ENCODE measurements around the gene RAB25. TPM values are rescaled to one million over a fixed set of nuclear protein-coding genes. Genes with fewer than 3 reads are reported as not detected.
A peak's percentile ranks its signal among the peaks of the same experiment; 100 is the strongest.

RAB25 gene
- total RNA-seq, 1 donor from 2014 or later, result not detected

DNA sequence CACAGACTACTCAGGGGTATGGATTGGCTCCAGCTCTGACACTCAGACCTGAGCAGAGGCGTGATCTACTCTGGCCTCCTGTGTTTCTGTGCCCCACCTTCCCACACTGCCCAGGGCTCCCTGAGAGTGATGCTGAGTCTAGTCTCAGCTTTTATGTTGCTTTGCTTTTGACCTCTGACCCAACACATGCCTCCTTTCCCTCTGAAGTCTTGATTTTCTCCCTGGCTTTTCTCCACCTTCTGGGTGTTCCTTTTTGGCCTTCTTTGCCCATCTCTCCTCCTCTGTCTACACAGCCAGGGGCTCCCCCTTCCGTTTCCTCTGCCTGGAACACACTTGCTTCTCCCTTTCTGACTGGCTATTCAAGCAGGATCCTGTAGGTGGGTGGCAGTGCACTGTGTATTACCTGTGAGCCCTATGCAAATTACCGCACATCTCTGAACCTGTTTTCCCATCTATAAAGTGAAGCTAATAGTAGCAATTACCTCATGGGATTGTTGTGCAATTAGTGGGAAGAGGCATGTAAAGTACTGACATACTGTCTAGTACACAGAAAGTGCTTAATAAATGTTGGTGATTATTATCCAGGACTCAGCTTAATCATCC, 35.0 kb downstream of the RAB25 start:
- Histone ChIP-seq H3K36me3 (no peaks in the 10 kb centered on the region), H3K27ac (peak overlapping the region; percentile 93 to 96), H3K4me3 (no peak overlapping the region), H3K4me1 (peaks cover 12 to 19% of the 10 kb centered on the region in 2 donors), H3K27me3 (no peaks in the 10 kb centered on the region), H3K9me3 (no peaks in the 10 kb centered on the region)
- intact Hi-C loops (cut with DNase I), result loop anchor here (1.0 to 5.0 kb wide), 3 partner anchors 34 to 116 kb away; partner anchors contain the start of gene PMF1
- TF ChIP-seq, protein P1, sequence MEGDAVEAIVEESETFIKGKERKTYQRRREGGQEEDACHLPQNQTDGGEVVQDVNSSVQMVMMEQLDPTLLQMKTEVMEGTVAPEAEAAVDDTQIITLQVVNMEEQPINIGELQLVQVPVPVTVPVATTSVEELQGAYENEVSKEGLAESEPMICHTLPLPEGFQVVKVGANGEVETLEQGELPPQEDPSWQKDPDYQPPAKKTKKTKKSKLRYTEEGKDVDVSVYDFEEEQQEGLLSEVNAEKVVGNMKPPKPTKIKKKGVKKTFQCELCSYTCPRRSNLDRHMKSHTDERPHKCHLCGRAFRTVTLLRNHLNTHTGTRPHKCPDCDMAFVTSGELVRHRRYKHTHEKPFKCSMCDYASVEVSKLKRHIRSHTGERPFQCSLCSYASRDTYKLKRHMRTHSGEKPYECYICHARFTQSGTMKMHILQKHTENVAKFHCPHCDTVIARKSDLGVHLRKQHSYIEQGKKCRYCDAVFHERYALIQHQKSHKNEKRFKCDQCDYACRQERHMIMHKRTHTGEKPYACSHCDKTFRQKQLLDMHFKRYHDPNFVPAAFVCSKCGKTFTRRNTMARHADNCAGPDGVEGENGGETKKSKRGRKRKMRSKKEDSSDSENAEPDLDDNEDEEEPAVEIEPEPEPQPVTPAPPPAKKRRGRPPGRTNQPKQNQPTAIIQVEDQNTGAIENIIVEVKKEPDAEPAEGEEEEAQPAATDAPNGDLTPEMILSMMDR (IDR thresholded peaks at IDR 0.05), result no peak
- DNase-seq (ENCODE audit: low spot score in 2 of 2), result no peak

DNA sequence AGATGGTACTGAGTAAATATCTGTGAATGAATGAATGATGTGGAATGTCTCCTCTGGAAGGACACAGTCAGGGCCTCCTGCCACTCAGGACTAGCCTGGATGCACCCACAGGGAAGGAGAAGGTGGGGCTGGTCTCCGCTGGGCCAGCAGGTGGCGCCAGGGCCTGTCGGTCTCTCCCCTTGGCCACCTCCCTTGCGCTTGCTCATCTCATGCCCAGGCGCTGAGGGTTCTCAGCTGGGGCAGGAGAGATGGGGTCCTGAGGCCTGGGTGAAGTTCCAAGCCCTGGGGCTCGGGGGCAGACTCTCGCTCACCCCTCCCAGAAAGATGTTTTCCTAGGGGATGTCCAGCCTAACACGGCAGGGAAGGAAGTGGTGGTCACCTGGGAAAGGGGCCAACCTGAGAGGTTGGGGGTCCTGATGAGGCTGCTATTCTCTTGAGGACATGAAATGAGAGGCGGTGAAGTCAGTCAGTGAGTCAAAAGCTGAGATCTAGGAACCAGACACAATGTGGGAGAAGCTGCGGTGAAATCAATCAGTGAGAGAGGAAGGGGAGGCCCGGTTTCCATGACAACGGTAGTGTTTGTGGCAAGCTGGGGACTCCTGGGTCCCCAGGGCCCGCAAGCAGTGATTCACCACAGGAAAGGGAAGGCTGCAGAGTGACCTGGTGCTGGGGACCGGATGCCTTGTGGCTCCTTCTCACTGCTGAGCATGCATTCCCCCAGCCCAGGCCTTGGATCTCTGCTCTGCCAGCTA, 35.9 kb downstream of the RAB25 start:
- Histone ChIP-seq H3K4me3 (peak overlapping the region; percentile 30 to 32), H3K9me3 (no peaks in the 10 kb centered on the region), H3K27ac (peak overlapping the region; percentile 93 to 96), H3K27me3 (no peaks in the 10 kb centered on the region), H3K36me3 (no peaks in the 10 kb centered on the region), H3K4me1 (peaks cover 13 to 25% of the 10 kb centered on the region in 2 donors)
- peak; percentile 76 to 96 for DNase-seq (ENCODE audit: low spot score in 2 of 2)
- intact Hi-C loops (cut with DNase I), result loop anchor here (1.0 to 5.0 kb wide), 4 partner anchors 18 to 115 kb away; partner anchors contain the start of gene PMF1
- TF ChIP-seq, protein P1 (IDR thresholded peaks at IDR 0.05), result peak; percentile 96 to 99 (median 99)

GRCh38 chr1:156097499-156098178, 36.7 kb downstream of the RAB25 start:
- Histone ChIP-seq H3K27me3 (no peaks in the 10 kb centered on the region), H3K4me1 (peaks cover 20 to 33% of the 10 kb centered on the region in 2 donors), H3K36me3 (no peaks in the 10 kb centered on the region), H3K4me3 (no peak overlapping the region), H3K9me3 (no peaks in the 10 kb centered on the region), H3K27ac (peak overlapping the region; percentile 93 to 96)
- intact Hi-C loops (cut with DNase I), result loop anchor here (1.0 to 5.0 kb wide), 3 partner anchors 18 to 115 kb away; partner anchors contain the start of gene PMF1
- DNase-seq (ENCODE audit: low spot score in 2 of 2), result no peak
- TF ChIP-seq, protein P1 (IDR thresholded peaks at IDR 0.05), result no peak

DNA sequence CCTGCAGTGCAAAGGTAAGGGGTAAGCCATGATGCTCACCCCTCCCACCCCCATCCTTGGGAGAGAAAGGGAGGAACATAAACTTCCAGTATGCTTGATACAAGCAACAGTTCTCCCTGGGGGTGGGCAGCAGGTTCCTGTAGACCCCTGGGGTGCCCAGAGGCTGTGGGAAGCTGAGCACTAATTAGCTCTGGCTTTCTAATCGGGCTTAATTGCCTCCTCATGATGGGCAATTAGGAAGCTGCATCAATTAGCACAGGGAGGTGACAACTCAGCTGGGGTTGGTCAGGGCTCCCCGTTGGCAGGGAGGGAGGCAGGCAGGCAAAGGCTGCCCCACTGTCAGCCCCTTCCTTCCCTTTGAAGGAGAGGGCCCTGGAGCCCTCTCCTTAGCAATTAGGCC, 37.8 kb downstream of the RAB25 start:
- DNase-seq (ENCODE audit: low spot score in 2 of 2), result no peak
- Histone ChIP-seq H3K4me3 (no peak overlapping the region), H3K27me3 (no peaks in the 10 kb centered on the region), H3K9me3 (no peaks in the 10 kb centered on the region), H3K36me3 (no peaks in the 10 kb centered on the region), H3K4me1 (peaks cover 31 to 44% of the 10 kb centered on the region in 2 donors), H3K27ac (peak overlapping the region; percentile 30 to 33)
- intact Hi-C loops (cut with DNase I), result loop anchor here (5.0 kb wide), 1 partner anchor 114 kb away; the partner anchor contains the start of gene PMF1
- TF ChIP-seq, protein P1 (IDR thresholded peaks at IDR 0.05), result no peak

- peaks cover 36 to 49% of the 10 kb centered on the region in 2 donors for H3K4me1 ChIP-seq
- no peaks in the 10 kb centered on the region for H3K9me3 ChIP-seq
- intact Hi-C loops (cut with DNase I), result loop anchor here (5.0 kb wide), 1 partner anchor 113 kb away; the partner anchor contains the start of gene PMF1
- no peak overlapping the region for H3K4me3 ChIP-seq
- H3K27ac ChIP-seq, result peak overlapping the region; percentile 30 to 33
- TF ChIP-seq, protein P1 (IDR thresholded peaks at IDR 0.05), result no peak
- no peaks in the 10 kb centered on the region for H3K36me3 ChIP-seq
- H3K27me3 ChIP-seq, result no peaks in the 10 kb centered on the region
- DNase-seq (ENCODE audit: low spot score in 2 of 2), result no peak
These were observed 38.3 kb downstream of the RAB25 start for GRCh38 chr1:156099282-156099681.
